Stimulated activated memory B cell treated with anti-CD40 and anti-IgM and Interleukin-4, amounts not matched to agents 10 μg/mL and 1 μg/mL and 100 μg/mL, for 72 hours (primary cell): ENCODE results near the gene SLC16A5.
"Not testable (repeated sequence)": the region's sequence is repeated elsewhere in the genome, so short reads cannot be mapped to it uniquely, and the experiment has no call there.

Source experiments
- ATAC-seq: fragments of 150-1000 bp; cut with Tn5 transposase; 2 replicates; pipeline ENCODE4 v1.10.0; 2021
- H3K27ac Mint-ChIP-seq: one replicate; pipeline ENCODE4 v1.8.0; 2022; ENCODE audit warnings: mild to moderate bottlenecking, mixed read lengths
- H3K27me3 Mint-ChIP-seq: one replicate; pipeline ENCODE4 v1.8.0; 2022; ENCODE audit warnings: mixed read lengths
- H3K36me3 Mint-ChIP-seq: one replicate; pipeline ENCODE4 v1.8.0; 2022; ENCODE audit warnings: mixed read lengths
- H3K4me1 Mint-ChIP-seq: one replicate; pipeline ENCODE4 v1.8.0; 2022; ENCODE audit warnings: mixed read lengths
- H3K4me3 Mint-ChIP-seq: one replicate; pipeline ENCODE4 v1.8.0; 2022; ENCODE audit warnings: mild to moderate bottlenecking, moderate library complexity, mixed read lengths
- H3K9me3 Mint-ChIP-seq: one replicate; pipeline ENCODE4 v1.8.0; 2022; ENCODE audit warnings: mixed read lengths

Gene SLC16A5

DNA sequence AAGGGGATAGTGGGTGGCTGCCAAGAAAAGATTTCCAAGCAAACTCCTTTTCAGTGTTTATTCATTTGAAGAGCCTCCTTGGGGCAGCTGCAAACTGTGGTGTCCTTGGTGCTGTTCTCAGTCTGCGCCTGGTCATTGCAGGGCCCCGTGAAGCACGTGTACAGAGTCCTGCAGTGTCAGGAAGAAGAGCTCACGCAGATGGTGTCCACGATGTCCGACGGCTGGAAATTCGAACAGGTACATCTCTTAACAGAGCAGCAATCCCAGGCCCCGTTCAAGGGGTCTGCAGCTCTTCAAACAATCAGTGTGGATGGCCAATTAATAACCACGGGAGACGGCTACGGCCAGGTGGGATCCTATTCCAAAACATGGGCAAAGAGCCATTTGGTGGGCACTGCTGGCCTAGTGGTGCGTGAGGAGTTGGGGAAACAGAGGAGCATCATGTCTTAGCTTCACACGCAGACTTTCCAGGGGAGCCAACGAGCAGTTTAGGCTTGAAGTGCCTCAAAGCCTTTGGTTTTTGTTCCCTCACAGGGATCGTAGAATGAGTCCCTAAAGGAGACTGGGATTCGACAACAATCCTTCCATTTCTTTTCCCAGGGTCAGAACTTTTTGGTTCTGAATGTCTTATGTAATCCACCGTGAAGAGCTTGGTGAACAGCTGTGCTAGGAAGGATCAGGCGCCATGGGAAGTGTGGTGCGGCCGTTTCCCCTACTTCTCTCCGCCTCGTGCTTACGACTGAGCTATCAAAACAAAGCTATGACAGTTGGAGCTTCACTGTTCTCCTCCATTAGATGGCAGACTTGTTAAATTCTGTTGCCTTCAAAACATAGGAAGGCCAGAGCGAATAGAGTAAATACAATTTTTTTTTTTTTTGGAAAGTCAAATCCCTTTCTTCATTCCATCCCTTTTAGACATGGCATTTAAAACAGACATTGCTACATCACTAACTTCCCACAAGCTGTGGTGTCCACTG, 28.1 kb upstream of the SLC16A5 start:
- no peak for ATAC-seq
- no peaks in the 10 kb centered on the region for H3K27me3 Mint-ChIP-seq
- H3K4me3 Mint-ChIP-seq: no peak overlapping the region
- H3K27ac Mint-ChIP-seq: no peak overlapping the region
- peaks cover 51% of the 10 kb centered on the region for H3K36me3 Mint-ChIP-seq
- no peaks in the 10 kb centered on the region for H3K9me3 Mint-ChIP-seq
- no peaks in the 10 kb centered on the region for H3K4me1 Mint-ChIP-seq

DNA sequence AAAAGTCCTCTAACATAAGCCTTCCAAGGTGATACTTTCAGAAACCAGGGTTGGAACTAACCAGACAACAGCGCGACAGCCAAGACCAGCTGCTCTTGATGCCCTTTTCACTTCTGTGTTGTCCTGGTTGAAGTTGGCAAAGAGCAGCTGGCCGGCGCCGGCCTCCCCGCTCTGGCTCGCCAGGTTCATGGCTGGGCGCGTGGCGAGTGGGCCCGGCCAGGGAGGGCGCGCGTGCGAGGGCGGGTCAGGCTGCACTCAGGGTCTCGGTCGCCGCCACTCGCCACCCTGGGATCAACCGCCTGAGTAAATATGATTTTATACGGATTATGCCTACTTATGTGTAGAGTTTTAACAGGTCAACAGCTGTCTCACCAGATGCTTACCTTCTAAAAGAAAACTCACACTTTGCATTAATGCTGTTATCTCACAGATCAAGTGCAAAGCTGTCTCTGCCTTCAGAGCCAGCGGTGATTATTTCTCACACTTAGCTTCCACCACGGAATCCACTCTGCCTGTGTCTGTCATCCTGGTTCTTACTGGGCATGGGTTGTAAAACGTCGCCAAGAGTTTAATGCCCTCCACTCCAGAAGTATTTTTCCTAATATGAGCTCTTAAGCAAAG, 27.2 kb upstream of the SLC16A5 start:
- Mint-ChIP-seq H3K4me1 (no peaks in the 10 kb centered on the region), H3K27ac (no peak overlapping the region), H3K36me3 (peaks cover 58% of the 10 kb centered on the region), H3K4me3 (no peak overlapping the region), H3K9me3 (no peaks in the 10 kb centered on the region), H3K27me3 (no peaks in the 10 kb centered on the region)
- no peak for ATAC-seq

DNA sequence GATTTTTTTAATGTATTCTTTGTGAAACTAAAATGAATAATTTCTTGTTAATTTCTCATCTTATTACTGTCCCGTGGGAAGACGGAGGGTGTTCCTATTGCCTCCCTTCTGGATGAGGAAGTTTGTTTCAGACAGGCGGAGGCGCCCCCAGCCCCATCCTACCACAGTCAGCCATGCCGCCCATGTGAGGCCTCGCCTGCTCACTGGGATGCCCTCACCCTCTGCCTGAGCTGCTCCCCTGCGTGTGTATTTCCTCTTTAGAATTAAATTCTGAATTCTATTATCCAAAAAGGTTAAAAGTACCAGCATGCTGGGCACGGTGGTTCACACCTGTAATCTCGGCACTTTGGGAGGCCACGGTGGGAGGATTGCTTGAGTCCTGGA, 26.7 kb upstream of the SLC16A5 start:
- ATAC-seq: no peak
- Mint-ChIP-seq H3K4me1 (peaks cover 5% of the 10 kb centered on the region), H3K27ac (no peak overlapping the region), H3K36me3 (peaks cover 58% of the 10 kb centered on the region), H3K27me3 (no peaks in the 10 kb centered on the region), H3K9me3 (no peaks in the 10 kb centered on the region), H3K4me3 (no peak overlapping the region)

DNA sequence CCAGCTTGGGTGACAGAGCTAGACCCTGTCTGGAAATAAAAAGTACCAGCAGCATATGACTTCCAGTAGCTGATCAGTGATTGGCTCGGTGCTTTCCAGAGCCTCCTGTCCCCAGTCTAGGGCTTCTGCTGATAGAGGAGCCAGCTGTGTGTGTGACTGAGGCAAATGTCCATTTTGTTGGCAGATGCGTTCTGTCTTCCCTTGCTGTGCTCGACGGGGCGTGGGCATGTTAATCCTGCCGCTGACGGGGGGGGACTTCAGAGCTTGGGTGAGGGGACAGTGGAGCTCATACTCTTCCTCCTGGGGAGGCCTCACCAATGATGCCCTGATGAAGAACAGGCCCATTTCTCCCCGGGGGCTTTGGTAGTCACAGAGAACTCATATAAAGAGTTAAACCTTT, 26.1 kb upstream of the SLC16A5 start:
- Mint-ChIP-seq H3K4me3 (no peak overlapping the region), H3K36me3 (peaks cover 58% of the 10 kb centered on the region), H3K27ac (no peak overlapping the region), H3K9me3 (no peaks in the 10 kb centered on the region), H3K27me3 (no peaks in the 10 kb centered on the region), H3K4me1 (peaks cover 10% of the 10 kb centered on the region)
- no peak for ATAC-seq

DNA sequence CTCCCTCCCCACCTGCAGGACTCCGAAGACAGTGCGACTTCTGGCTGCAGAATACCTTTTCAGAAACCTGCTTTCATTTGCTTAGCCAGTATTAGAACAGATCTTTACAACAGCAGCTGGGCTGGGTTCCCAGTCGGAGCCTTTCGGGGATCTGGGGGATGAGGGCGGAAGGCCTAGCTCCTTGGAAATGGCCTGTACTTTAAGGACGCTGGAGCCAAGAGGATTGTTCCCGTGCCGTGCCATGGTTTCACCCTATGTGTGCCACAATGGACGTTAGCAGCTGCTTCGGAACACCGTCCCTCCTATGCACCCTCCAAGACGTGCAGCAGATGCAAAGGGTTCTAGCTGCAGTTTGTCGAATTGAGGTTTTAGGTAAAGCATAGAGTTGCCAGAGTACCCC, 24.6 kb upstream of the SLC16A5 start:
- Mint-ChIP-seq H3K36me3 (peaks cover 58% of the 10 kb centered on the region), H3K27ac (no peak overlapping the region), H3K27me3 (no peaks in the 10 kb centered on the region), H3K4me3 (no peak overlapping the region), H3K9me3 (no peaks in the 10 kb centered on the region), H3K4me1 (peaks cover 12% of the 10 kb centered on the region)
- no peak for ATAC-seq

DNA sequence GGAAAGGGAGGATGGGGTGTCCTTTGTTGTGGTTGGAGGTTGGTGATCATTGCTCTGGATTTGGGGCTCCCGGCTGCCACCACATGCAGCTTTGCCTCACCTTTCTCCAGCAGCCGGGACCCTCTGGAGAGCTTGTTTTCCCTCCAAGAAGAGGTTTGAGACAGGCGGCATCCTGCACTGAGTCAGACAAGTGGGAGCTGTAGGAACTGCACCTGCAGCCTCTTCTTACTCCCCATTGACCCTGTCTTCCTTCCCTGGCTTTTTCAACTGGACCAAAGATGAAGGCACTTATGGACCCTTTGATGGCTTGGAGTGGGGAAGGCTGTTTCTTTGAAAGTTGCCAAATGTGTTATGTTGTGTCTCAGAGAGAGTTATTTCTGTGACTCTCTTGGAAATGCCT, 24.1 kb upstream of the SLC16A5 start:
- no peak for ATAC-seq
- no peaks in the 10 kb centered on the region for H3K27me3 Mint-ChIP-seq
- no peaks in the 10 kb centered on the region for H3K9me3 Mint-ChIP-seq
- no peak overlapping the region for H3K4me3 Mint-ChIP-seq
- no peak overlapping the region for H3K27ac Mint-ChIP-seq
- H3K4me1 Mint-ChIP-seq: peaks cover 12% of the 10 kb centered on the region
- peaks cover 58% of the 10 kb centered on the region for H3K36me3 Mint-ChIP-seq

DNA sequence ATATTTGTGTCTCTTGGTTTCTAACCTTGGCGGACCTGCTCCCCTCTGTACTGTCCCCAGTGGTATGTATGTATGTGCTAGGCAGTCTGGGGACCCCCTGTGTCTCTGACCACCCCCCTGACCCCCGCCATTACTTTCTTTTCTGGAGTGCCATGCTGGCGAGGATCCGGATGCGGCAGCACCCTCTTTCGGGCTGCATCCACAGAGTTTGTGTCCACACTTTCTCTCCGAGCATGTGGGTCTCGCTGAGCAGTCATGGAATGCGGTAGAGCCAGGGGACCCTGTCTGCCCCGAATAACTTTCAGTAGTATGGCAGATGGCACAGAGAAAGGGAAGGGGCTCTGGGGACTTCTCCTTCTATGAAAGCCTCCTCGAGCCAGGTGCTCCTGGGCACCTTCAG, 23.7 kb upstream of the SLC16A5 start:
- H3K27me3 Mint-ChIP-seq: no peaks in the 10 kb centered on the region
- H3K27ac Mint-ChIP-seq: no peak overlapping the region
- H3K36me3 Mint-ChIP-seq: peaks cover 58% of the 10 kb centered on the region
- no peak overlapping the region for H3K4me3 Mint-ChIP-seq
- H3K4me1 Mint-ChIP-seq: peaks cover 12% of the 10 kb centered on the region
- no peak for ATAC-seq
- H3K9me3 Mint-ChIP-seq: no peaks in the 10 kb centered on the region

DNA sequence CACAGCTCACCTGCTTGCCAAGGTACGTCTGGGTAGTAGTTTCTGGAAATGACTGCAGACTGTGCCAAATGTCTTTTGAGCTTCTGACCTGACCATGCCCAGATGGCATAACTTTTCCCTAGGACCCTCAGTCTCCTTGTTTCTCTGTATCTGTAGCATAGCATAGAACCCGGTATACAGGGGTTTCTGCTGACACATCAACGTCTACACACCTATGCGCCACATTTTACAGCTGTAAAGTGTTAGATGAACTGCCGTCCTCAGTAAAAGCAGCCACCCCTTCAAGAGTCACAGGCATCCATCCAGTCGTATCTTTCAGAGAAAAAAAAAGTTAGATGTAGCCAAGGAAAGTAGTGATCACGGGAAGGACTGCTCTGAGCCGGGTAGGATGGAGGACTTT, 23.3 kb upstream of the SLC16A5 start:
- H3K36me3 Mint-ChIP-seq: peaks cover 56% of the 10 kb centered on the region
- no peaks in the 10 kb centered on the region for H3K9me3 Mint-ChIP-seq
- no peak for ATAC-seq
- peaks cover 12% of the 10 kb centered on the region for H3K4me1 Mint-ChIP-seq
- H3K4me3 Mint-ChIP-seq: no peak overlapping the region
- H3K27ac Mint-ChIP-seq: no peak overlapping the region
- no peaks in the 10 kb centered on the region for H3K27me3 Mint-ChIP-seq

DNA sequence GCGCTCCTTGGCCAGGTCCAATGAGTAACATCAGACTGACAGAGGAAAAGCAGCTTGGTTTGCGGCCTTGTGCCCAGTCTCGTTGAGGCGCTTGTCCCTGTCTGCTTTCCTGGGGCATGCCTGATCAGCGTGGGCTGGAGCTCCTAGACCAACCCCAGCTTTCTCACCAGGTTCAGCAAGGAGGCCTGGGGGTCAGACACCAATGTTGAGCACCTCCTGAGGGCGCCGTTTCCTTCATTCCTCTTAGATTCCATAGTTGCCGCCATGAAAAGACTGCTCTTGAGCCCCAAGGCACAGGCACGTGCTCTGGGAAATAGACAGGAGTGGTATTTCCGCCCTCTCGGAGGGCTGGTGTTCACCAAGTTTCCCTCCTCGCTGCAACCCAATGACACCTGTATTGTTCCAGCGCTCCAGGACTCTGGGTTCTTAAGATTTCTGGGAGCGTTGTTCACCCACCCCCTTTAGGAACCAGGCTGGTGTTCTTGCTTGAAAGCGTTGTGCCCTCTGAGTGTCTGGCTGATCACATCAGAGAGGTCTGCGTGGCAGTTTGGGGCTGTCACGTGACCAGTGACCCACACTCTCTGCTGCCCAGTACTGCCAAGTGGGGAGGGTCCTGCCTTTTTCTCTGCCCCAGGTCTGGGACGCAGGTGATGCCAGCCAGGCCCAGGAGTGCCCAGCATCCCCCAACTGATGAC, 22.7 kb upstream of the SLC16A5 start:
- H3K4me1 Mint-ChIP-seq: peaks cover 12% of the 10 kb centered on the region
- no peak overlapping the region for H3K4me3 Mint-ChIP-seq
- H3K27ac Mint-ChIP-seq: no peak overlapping the region
- no peaks in the 10 kb centered on the region for H3K9me3 Mint-ChIP-seq
- peaks cover 51% of the 10 kb centered on the region for H3K36me3 Mint-ChIP-seq
- H3K27me3 Mint-ChIP-seq: no peaks in the 10 kb centered on the region
- no peak for ATAC-seq

DNA sequence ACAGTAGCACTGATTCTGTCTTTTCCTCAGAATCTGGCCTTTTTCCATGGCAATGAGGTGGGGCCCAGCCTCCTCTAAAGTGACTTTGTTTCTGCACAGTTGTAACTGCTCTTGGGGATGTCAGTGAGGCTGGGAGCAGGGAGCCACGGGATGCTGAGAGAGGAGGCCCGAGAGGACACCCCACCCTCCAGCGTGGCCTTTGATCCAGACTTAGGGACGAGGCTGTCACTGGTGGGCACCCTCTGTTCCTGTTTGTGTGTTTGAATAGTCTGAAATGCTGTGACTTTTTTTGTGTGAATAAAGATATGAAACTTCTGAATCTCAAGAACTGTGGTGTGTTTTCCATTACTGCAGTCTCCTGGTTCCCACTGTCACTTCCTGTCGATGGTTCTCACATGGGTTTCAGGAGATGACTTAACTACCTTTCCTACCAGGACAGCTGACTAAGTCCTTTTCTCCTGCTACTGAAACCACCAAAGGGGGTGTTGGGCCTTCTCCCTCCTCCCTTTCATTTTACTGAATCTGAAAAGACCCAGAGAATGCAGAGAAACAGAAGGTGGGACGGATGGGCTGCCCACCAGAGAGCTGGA, 22.1 kb upstream of the SLC16A5 start:
- Mint-ChIP-seq H3K27me3 (no peaks in the 10 kb centered on the region), H3K9me3 (no peaks in the 10 kb centered on the region), H3K36me3 (peaks cover 47% of the 10 kb centered on the region), H3K4me1 (peaks cover 12% of the 10 kb centered on the region), H3K27ac (peak overlapping the region; percentile 29), H3K4me3 (no peak overlapping the region)
- peak; percentile 34 for ATAC-seq

DNA sequence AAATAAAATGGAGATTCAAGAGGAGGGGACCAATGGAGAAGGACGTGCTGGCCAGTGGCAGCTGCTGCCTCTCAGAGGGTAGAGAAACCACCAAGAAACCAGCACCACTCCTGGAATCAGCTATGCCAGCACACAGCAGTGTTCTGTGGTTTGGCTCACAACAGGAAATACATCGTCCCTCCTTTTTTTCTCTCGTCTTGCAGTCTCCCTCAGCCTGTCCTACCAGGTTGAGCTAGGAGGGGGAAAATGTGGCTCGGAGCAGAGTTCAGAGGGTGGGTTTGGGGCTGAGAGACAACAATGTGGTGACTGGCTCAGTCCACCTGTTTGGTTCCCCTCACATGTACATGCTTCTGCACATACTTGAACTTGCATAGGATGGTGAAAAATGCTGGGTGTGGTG, 19.9 kb upstream of the SLC16A5 start:
- Mint-ChIP-seq H3K4me3 (no peak overlapping the region), H3K27me3 (no peaks in the 10 kb centered on the region), H3K4me1 (peaks cover 12% of the 10 kb centered on the region), H3K27ac (no peak overlapping the region), H3K9me3 (no peaks in the 10 kb centered on the region), H3K36me3 (peaks cover 25% of the 10 kb centered on the region)
- ATAC-seq: no peak

DNA sequence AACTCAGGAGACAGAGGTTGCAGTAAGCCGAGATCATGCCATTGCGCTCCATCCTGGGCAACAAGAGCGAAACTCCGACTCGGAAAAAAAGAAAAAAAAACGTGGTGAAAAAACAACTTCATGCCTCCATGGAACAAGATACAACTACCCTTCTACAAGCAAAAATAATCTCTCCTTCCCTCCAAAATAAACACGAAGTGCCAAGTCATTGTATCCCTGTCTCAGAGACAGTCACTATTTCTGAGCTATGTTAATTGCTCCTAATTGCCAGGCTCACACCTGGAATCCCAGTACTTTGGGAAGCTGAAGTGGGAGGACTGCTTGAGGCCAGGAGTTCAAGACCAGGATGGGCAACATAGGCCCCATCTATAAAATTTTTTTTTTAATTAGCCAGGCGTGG, 19.0 kb upstream of the SLC16A5 start:
- Mint-ChIP-seq H3K9me3 (no peaks in the 10 kb centered on the region), H3K4me3 (no peak overlapping the region), H3K27me3 (no peaks in the 10 kb centered on the region), H3K27ac (no peak overlapping the region), H3K36me3 (peaks cover 16% of the 10 kb centered on the region), H3K4me1 (peaks cover 12% of the 10 kb centered on the region)
- no peak for ATAC-seq

DNA sequence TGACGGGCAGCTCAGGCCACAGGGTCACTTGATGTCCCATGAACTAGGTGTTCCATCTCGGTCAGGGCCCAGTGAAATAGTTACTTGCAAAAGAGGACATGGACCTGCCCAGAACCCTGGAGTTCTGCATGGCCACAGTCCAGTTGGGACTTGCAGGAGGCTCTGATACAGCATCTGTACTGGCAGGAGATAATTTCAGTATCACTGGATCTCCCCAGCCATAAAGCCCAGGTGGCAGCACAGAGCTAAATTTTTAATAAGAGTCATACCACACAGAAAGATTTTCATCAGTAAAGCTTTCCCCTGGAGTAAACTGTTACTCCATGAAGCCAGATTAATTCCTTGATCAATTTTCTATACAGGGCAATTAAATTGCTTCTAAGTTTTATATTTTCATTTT, 18.0 kb upstream of the SLC16A5 start:
- peaks cover 12% of the 10 kb centered on the region for H3K4me1 Mint-ChIP-seq
- no peak for ATAC-seq
- no peaks in the 10 kb centered on the region for H3K9me3 Mint-ChIP-seq
- H3K27me3 Mint-ChIP-seq: no peaks in the 10 kb centered on the region
- H3K36me3 Mint-ChIP-seq: peaks cover 6% of the 10 kb centered on the region
- no peak overlapping the region for H3K27ac Mint-ChIP-seq
- no peak overlapping the region for H3K4me3 Mint-ChIP-seq

DNA sequence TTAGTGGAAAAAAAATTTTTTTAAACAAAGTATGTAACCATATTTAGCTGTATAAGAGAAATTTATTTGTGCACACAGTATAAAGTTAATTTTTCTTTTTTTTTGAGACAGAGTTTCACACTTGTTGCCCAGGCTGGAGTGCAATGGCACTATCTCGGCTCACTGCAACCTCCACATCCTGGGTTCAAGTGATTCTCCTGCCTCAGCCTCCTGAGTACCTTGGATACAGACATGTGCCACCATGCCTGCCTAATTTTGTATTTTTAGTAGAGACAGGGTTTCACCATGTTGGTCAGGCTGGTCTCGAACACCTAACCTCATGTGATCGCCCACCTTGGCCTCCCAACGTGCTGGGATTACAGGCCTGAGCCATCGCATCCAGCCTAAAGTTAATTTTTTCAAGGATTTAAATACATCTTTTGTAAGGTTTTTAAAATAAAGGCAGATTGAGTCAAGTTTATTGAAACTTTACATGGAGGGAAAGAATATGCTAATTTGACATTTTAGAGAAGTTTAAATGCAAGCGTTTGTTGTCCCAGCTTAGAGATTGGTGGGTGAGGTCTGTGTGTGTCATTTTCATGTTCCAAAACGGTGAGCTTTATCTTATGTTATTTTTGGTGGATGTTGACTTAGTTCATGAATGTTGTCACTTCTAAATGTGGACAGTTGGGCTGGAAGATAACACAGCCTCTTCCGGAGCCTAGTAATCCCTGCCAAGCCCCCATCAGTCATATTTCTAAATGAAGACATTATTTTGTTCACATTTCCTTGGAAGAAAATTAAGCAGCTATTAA, 16.1 kb upstream of the SLC16A5 start:
- not testable (repeated sequence) for H3K36me3 Mint-ChIP-seq, H3K27ac Mint-ChIP-seq, H3K9me3 Mint-ChIP-seq, ATAC-seq, H3K4me1 Mint-ChIP-seq, H3K4me3 Mint-ChIP-seq, H3K27me3 Mint-ChIP-seq

DNA sequence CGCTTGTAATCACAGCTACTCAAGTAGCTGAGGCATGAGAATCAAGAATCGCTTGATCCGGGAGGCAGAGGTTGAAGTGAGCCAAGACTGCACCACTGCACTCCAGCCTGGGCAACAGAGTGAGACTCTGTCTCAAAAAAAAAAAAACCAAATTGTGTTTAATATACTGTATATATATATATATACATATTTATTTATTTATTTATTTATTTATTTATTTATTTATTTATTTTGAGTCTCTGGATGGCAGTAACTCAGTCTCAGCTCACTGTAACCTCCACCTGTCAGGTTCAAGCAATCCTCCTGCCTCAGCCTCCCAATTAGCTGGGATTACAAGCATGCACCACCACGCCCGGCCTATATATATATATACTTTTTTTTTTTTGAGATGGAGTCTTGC, 14.8 kb upstream of the SLC16A5 start:
- ATAC-seq: not testable (repeated sequence)

More for the DNA sequence above, 14.8 kb upstream of the SLC16A5 start:
- not testable (repeated sequence) for H3K9me3 Mint-ChIP-seq, H3K27me3 Mint-ChIP-seq, H3K4me1 Mint-ChIP-seq, H3K4me3 Mint-ChIP-seq, H3K27ac Mint-ChIP-seq, H3K36me3 Mint-ChIP-seq
